SU-DHL-6 (cell line): ENCODE measurements around the gene CPED1.

ENCODE experiments used
- EZH2phosphoT487 ChIP-seq: fragments of 200-600 bp; sonication (generic), shearing (Covaris generic); conservative IDR thresholded peaks from 2 replicates; pipeline ENCODE4 v1.6.1; 2018; ENCODE audit warnings: mild to moderate bottlenecking, antibody characterized with exemption, low read length, moderate library complexity, mixed read lengths
- TF ChIP-seq, protein P1 (sequence below): fragments of 200-600 bp; sonication (generic); IDR thresholded peaks from one replicate; pipeline ENCODE4 v1.5.1; 2017; ENCODE audit warnings: antibody characterized with exemption, mild to moderate bottlenecking, low read length, moderate library complexity; ENCODE audit not compliant: insufficient read depth, poor library complexity, severe bottlenecking

DNA sequence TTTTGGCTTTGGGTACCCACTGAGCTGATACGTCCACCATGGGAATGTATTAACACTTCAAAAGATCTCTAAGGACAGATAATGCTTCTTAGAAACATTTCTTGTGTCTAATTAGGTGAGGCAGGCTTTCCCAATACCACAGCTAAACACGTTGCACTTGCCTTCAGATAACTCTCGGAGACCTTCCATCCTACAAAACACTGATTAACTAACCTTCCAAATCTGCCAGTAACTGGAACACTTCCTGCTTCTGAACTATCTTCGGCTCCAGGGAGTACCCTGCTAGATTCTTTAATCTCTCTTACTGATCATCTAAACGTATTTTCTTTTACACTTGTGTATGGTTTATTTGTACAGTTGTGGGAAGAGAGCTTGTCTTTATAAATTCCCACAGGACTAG is 339.2 kb downstream of the CPED1 start:
- TF ChIP-seq, protein P1, sequence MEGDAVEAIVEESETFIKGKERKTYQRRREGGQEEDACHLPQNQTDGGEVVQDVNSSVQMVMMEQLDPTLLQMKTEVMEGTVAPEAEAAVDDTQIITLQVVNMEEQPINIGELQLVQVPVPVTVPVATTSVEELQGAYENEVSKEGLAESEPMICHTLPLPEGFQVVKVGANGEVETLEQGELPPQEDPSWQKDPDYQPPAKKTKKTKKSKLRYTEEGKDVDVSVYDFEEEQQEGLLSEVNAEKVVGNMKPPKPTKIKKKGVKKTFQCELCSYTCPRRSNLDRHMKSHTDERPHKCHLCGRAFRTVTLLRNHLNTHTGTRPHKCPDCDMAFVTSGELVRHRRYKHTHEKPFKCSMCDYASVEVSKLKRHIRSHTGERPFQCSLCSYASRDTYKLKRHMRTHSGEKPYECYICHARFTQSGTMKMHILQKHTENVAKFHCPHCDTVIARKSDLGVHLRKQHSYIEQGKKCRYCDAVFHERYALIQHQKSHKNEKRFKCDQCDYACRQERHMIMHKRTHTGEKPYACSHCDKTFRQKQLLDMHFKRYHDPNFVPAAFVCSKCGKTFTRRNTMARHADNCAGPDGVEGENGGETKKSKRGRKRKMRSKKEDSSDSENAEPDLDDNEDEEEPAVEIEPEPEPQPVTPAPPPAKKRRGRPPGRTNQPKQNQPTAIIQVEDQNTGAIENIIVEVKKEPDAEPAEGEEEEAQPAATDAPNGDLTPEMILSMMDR = no peak
- TF ChIP-seq EZH2phosphoT487 = no peak
